Suprapubic skin (tissue), 4 donors: ENCODE results near the gene PTPRD. TPM values are rescaled to one million over a fixed set of nuclear protein-coding genes. Genes with fewer than 3 reads are reported as not detected.
A peak's percentile ranks its signal among the peaks of the same experiment; 100 is the strongest.

Source experiments
- DNase-seq, 2 donors: peaks; one replicate each; pipeline ENCODE4 v3.0.0-alpha.2; 2019; ENCODE audit warnings: low spot score in 2 of 2
- H3K27ac ChIP-seq: fragments of 200-600 bp; sonication (generic); one replicate; pipeline ENCODE4 v1.5.1; 2019
- H3K27me3 ChIP-seq: fragments of 200-600 bp; sonication (generic); one replicate; pipeline ENCODE4 v1.5.1; 2019
- H3K36me3 ChIP-seq: fragments of 200-600 bp; sonication (generic); one replicate; pipeline ENCODE4 v1.5.1; 2019
- H3K4me1 ChIP-seq: fragments of 200-600 bp; sonication (generic); one replicate; pipeline ENCODE4 v1.5.1; 2019
- H3K4me3 ChIP-seq: fragments of 200-600 bp; sonication (generic); one replicate; pipeline ENCODE4 v1.5.1; 2019; ENCODE audit warnings: mild to moderate bottlenecking
- H3K9me3 ChIP-seq: fragments of 200-600 bp; sonication (generic); one replicate; pipeline ENCODE4 v1.5.1; 2019
- EP300 ChIP-seq: sonication (generic); formaldehyde crosslinking; IDR thresholded peaks from one replicate; pipeline ENCODE4 v1.6.1; 2017; ENCODE audit warnings: antibody characterized with exemption
- POLR2A ChIP-seq, 2 donors: fragments of 450-650 bp; IDR thresholded peaks; one replicate each; pipeline ENCODE4 v1.6.1; 2017; ENCODE audit warnings: antibody characterized with exemption in 2 of 2, mild to moderate bottlenecking in 2 of 2, moderate library complexity in 2 of 2
- POLR2AphosphoS5 ChIP-seq, 3 donors: sonication (generic); formaldehyde crosslinking; IDR thresholded peaks; one replicate each; pipeline ENCODE4 v1.6.1; 2017; ENCODE audit warnings: antibody characterized with exemption in 3 of 3
- WGBS: methylation state at CpG from one replicate; pipeline ENCODE4 v1.1.5; 2018; 5-methylcytosine and 5-hydroxymethylcytosine counted together
- total RNA-seq, 4 donors: library from RNA; depleted of rRNA; stranded (reverse); fragments of >200 nt; gene quantifications; one replicate each; pipeline ENCODE4 v1.1.0, GENCODE V29; 2016
- TF ChIP-seq, protein P1 (sequence below), 2 donors: fragments of 200-600 bp in 1 of 2; fragments of 450-650 bp in 1 of 2; sonication (generic) in 1 of 2; IDR thresholded peaks; one replicate each; pipeline ENCODE4 v1.5.1; 2016 to 2019; ENCODE audit warnings: antibody characterized with exemption in 2 of 2, mild to moderate bottlenecking in 1 of 2, moderate library complexity in 1 of 2

PTPRD gene
- total RNA-seq, 4 donors from 2014 or later = 0.49 to 3.3 (median 2.5) TPM

DNA sequence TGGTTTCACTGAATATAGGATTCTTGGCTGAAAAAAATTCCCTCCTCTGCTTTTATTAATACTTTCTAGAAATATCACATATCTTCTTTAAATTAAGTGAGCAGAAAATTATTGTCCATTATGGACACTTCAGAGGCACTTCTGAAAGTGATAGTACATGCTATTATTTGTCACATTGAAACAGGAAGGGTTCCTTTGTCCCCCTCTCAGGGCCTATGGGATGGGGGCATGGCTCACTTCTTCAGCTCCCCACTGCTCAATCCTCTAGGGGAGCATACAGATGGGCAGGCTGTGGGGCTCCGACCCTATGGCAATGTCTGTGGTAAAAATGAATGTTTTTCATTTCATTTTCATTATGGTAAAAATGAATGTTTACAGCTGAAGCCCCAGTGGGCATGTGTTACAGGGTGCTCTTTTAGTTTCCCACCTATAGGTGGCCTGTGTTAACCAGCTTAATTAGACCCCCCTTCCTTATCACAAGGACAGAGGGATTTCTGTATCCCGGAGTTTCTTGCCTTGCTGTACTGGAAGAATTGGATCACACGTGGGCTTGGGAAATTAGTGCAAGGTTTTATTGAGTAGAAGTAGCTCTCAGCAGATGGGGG lies 1225.2 kb downstream of the PTPRD start:
- no peak for TF ChIP-seq POLR2A (IDR thresholded peaks at IDR 0.05)
- no peak for TF ChIP-seq POLR2AphosphoS5 (IDR thresholded peaks at IDR 0.05)
- no peak for TF ChIP-seq EP300
- TF ChIP-seq, protein P1, sequence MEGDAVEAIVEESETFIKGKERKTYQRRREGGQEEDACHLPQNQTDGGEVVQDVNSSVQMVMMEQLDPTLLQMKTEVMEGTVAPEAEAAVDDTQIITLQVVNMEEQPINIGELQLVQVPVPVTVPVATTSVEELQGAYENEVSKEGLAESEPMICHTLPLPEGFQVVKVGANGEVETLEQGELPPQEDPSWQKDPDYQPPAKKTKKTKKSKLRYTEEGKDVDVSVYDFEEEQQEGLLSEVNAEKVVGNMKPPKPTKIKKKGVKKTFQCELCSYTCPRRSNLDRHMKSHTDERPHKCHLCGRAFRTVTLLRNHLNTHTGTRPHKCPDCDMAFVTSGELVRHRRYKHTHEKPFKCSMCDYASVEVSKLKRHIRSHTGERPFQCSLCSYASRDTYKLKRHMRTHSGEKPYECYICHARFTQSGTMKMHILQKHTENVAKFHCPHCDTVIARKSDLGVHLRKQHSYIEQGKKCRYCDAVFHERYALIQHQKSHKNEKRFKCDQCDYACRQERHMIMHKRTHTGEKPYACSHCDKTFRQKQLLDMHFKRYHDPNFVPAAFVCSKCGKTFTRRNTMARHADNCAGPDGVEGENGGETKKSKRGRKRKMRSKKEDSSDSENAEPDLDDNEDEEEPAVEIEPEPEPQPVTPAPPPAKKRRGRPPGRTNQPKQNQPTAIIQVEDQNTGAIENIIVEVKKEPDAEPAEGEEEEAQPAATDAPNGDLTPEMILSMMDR (IDR thresholded peaks at IDR 0.05) = no peak
- no peaks in the 10 kb centered on the region for H3K36me3 ChIP-seq
- no peaks in the 10 kb centered on the region for H3K9me3 ChIP-seq
- H3K4me1 ChIP-seq = no peaks in the 10 kb centered on the region
- H3K27ac ChIP-seq = no peak overlapping the region
- 80% methylated on average over 3 of the region's 3 CpGs for WGBS
- DNase-seq = no peak
- H3K4me3 ChIP-seq = no peak overlapping the region
- H3K27me3 ChIP-seq = no peaks in the 10 kb centered on the region

DNA sequence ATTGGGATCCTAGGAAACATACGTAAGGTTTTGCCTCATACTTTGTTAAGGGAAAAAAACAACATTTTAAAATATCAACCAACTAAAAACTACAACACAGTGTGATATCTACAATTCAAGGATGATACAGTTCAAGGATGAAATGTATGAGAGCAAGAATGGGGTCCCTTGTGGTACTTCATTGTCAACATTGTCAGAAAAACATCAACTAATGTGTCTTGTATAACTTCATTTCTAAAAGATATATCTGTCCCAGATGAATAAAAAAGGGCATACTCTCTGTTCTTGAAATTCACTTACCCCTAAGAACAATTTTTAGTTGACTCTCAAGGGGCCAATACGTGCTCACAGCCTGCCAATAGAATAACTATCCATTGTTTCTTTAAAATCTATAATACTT lies 1250.5 kb downstream of the PTPRD start:
- TF ChIP-seq POLR2AphosphoS5 (IDR thresholded peaks at IDR 0.05) (no peak), POLR2A (IDR thresholded peaks at IDR 0.05) (no peak), EP300 (no peak)
- TF ChIP-seq, protein P1 (IDR thresholded peaks at IDR 0.05) = no peak
- H3K9me3 ChIP-seq = no peaks in the 10 kb centered on the region
- H3K27ac ChIP-seq = no peak overlapping the region
- no peaks in the 10 kb centered on the region for H3K4me1 ChIP-seq
- H3K36me3 ChIP-seq = no peaks in the 10 kb centered on the region
- H3K27me3 ChIP-seq = no peaks in the 10 kb centered on the region
- H3K4me3 ChIP-seq = no peak overlapping the region
- DNase-seq = no peak
- 68% methylated on average over 2 of the region's 2 CpGs for WGBS

- TF ChIP-seq, protein P1 (IDR thresholded peaks at IDR 0.05) = peak in 1 of 2 donors; percentile 18
- TF ChIP-seq POLR2AphosphoS5 (IDR thresholded peaks at IDR 0.05) = no peak
- 23% methylated on average over 2 of the region's 2 CpGs for WGBS
- Histone ChIP-seq H3K9me3 (no peaks in the 10 kb centered on the region), H3K4me1 (no peaks in the 10 kb centered on the region), H3K4me3 (no peak overlapping the region), H3K36me3 (no peaks in the 10 kb centered on the region), H3K27ac (no peak overlapping the region), H3K27me3 (no peaks in the 10 kb centered on the region)
- no peak for DNase-seq
These were observed 1259.8 kb downstream of the PTPRD start for GRCh38 chr9:9352877-9353481.

DNA sequence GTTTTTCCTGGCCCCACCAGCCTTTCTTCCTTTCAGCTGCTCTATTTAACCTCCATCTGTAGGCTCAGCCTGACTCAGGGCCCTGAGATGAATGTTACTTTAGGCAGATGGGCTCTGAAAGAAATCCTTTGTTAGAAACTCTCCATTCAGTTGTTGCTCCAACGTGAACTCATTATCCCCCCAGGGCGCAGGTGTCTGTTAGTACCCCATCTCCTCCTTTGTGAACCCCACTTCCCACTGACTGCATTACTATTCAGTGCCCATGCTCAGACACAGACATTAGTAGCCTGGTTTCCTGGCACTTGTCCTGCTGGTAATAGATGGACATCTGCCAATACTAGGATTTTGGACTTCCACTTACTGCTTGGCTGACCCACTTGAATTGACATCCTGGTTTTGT lies 1271.6 kb downstream of the PTPRD start:
- Histone ChIP-seq H3K27ac (no peak overlapping the region), H3K27me3 (no peaks in the 10 kb centered on the region), H3K36me3 (no peaks in the 10 kb centered on the region), H3K4me3 (no peak overlapping the region), H3K9me3 (no peaks in the 10 kb centered on the region), H3K4me1 (no peaks in the 10 kb centered on the region)
- 56% methylated on average over 2 of the region's 2 CpGs for WGBS
- no peak for DNase-seq
- TF ChIP-seq POLR2AphosphoS5 (IDR thresholded peaks at IDR 0.05) = no peak
- TF ChIP-seq POLR2A (IDR thresholded peaks at IDR 0.05) = no peak
- no peak for TF ChIP-seq EP300
- TF ChIP-seq, protein P1 (IDR thresholded peaks at IDR 0.05) = no peak

DNA sequence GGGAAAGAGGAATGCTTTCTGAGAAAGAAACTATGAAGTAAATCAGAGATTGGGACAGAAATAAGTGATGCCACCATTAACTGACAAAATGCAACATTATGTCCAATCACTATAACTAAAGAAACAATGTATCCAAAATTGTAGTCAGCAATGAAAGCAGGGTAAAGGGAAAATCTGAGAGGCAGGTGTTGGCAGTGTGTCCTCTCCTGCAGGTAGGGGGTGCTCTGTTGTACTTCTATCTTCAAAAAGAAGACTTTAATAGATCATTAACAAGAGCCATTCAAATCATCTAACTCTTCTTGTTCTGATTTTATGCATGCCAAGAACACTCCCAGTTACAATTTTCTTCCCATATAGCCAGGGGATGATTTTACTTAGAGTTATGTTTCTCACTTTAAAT lies 1275.7 kb downstream of the PTPRD start:
- Histone ChIP-seq H3K27ac (no peak overlapping the region), H3K9me3 (no peaks in the 10 kb centered on the region), H3K36me3 (no peaks in the 10 kb centered on the region), H3K27me3 (no peaks in the 10 kb centered on the region), H3K4me3 (no peak overlapping the region), H3K4me1 (no peaks in the 10 kb centered on the region)
- DNase-seq = no peak
- TF ChIP-seq, protein P1 (IDR thresholded peaks at IDR 0.05) = no peak
- no peak for TF ChIP-seq POLR2A (IDR thresholded peaks at IDR 0.05)
